ENCODE measurements around the gene CREB5. TPM values are rescaled to one million over a fixed set of nuclear protein-coding genes. Genes with fewer than 3 reads are reported as not detected.

The CREB5 gene
- total RNA-seq, 3 donors from 2014 or later = 17.3 to 19.7 (median 18.0) TPM

DNA sequence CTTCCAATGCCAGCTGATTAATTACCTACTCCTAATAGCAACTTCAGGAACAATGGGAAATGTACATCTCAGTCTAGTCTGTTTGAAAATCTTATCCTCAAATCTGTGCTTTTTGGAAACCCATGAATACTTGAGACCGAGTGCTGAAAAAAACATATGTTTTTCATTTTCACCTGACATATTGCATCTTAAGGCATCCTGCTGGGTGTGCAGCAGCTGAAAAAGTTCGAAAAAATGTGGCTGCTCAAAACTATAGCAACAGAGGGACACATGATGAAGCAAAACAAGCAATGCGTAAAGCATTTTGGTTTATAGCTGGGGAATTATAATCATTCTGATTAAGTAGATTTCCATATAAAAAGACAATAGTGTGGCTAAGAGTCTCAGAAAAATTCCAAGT, 218.0 kb downstream of the CREB5 start:
- Histone ChIP-seq H3K4me1 (no peaks in the 10 kb centered on the region), H3K9me3 (no peaks in the 10 kb centered on the region), H3K27me3 (no peaks in the 10 kb centered on the region), H3K27ac (no peak overlapping the region), H3K4me3 (no peak overlapping the region), H3K36me3 (no peaks in the 10 kb centered on the region)
- no peak for TF ChIP-seq POLR2A (IDR thresholded peaks at IDR 0.05)
- intact Hi-C loops (cut with DNase I; ENCODE audit: low total_unique reads) = no loop called here
- DNase-seq (ENCODE audit: low spot score in 2 of 2) = no peak

DNA sequence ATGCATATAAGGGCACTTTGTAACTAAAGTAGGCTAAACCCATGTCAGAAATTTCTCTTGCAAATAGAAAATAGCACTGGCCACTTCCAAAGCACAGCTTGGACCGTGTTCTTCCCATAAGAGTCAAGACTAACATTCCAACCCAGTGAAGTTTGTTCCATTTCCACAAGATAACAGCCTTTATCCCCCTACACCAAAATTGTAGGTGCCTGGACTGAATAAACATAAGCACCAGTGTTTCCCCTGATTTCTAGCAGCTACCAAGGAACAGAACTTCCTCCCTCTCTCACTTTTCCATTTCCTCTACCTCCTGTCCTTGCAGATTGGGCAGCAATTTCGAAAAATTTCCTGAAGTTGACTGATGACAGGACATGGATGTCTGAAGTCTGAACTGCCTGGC, 219.7 kb downstream of the CREB5 start:
- TF ChIP-seq, protein P1, sequence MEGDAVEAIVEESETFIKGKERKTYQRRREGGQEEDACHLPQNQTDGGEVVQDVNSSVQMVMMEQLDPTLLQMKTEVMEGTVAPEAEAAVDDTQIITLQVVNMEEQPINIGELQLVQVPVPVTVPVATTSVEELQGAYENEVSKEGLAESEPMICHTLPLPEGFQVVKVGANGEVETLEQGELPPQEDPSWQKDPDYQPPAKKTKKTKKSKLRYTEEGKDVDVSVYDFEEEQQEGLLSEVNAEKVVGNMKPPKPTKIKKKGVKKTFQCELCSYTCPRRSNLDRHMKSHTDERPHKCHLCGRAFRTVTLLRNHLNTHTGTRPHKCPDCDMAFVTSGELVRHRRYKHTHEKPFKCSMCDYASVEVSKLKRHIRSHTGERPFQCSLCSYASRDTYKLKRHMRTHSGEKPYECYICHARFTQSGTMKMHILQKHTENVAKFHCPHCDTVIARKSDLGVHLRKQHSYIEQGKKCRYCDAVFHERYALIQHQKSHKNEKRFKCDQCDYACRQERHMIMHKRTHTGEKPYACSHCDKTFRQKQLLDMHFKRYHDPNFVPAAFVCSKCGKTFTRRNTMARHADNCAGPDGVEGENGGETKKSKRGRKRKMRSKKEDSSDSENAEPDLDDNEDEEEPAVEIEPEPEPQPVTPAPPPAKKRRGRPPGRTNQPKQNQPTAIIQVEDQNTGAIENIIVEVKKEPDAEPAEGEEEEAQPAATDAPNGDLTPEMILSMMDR (IDR thresholded peaks at IDR 0.05) = no peak
- TF ChIP-seq POLR2A (IDR thresholded peaks at IDR 0.05) (no peak), POLR2AphosphoS5 (IDR thresholded peaks at IDR 0.05) (no peak)
- intact Hi-C loops (cut with DNase I; ENCODE audit: low total_unique reads) = no loop called here
- Histone ChIP-seq H3K4me3 (no peak overlapping the region), H3K27me3 (no peaks in the 10 kb centered on the region), H3K27ac (no peak overlapping the region), H3K4me1 (no peaks in the 10 kb centered on the region), H3K9me3 (no peaks in the 10 kb centered on the region), H3K36me3 (no peaks in the 10 kb centered on the region)
- DNase-seq (ENCODE audit: low spot score in 2 of 2) = no peak

DNA sequence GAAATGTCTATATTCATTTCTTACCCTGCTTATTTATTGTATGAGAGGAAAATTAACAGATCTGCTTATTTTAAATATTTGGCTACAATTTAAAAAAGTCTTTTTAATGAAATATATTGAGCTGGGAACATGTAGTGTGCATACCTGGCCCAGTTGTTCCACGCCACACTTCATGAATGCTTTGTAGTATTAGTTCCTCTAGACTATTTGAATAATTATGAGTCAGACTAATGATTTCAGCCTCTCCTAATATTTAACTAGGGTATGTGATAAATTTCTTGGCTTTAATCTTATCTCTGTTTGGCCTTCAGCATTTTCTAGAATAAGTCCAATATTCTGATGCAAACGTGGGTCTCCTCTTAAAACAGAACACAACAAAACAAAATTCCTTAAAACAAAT, 226.6 kb downstream of the CREB5 start:
- Histone ChIP-seq H3K9me3 (no peaks in the 10 kb centered on the region), H3K4me1 (no peaks in the 10 kb centered on the region), H3K27ac (no peak overlapping the region), H3K36me3 (no peaks in the 10 kb centered on the region), H3K27me3 (no peaks in the 10 kb centered on the region), H3K4me3 (no peak overlapping the region)
- TF ChIP-seq, protein P1 (IDR thresholded peaks at IDR 0.05) = no peak
- no peak for TF ChIP-seq POLR2AphosphoS5 (IDR thresholded peaks at IDR 0.05)
- TF ChIP-seq POLR2A (IDR thresholded peaks at IDR 0.05) = no peak
- DNase-seq (ENCODE audit: low spot score in 2 of 2) = no peak
- intact Hi-C loops (cut with DNase I; ENCODE audit: low total_unique reads) = no loop called here

DNA sequence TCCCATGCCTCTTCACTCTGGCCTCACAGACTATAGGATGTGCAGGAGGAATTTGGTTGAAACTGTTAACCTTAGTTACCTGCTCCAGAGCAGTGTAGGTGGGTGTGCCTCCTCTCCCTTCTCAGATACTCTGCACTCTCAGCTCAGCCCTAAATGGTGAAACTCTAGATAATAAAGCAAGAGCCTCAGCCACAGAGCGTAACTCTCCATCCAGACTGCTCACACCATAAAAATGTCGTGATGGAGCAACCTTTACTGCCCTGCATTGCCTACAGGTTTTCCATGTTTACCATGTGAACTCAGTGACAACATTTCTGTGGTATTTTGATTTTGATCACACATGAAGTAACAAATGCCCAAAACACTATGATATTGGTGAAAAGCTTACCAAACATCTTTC, 227.7 kb downstream of the CREB5 start:
- no peaks in the 10 kb centered on the region for H3K27me3 ChIP-seq
- TF ChIP-seq POLR2AphosphoS5 (IDR thresholded peaks at IDR 0.05) = no peak
- TF ChIP-seq POLR2A (IDR thresholded peaks at IDR 0.05) = no peak
- TF ChIP-seq, protein P1 (IDR thresholded peaks at IDR 0.05) = no peak

DNA sequence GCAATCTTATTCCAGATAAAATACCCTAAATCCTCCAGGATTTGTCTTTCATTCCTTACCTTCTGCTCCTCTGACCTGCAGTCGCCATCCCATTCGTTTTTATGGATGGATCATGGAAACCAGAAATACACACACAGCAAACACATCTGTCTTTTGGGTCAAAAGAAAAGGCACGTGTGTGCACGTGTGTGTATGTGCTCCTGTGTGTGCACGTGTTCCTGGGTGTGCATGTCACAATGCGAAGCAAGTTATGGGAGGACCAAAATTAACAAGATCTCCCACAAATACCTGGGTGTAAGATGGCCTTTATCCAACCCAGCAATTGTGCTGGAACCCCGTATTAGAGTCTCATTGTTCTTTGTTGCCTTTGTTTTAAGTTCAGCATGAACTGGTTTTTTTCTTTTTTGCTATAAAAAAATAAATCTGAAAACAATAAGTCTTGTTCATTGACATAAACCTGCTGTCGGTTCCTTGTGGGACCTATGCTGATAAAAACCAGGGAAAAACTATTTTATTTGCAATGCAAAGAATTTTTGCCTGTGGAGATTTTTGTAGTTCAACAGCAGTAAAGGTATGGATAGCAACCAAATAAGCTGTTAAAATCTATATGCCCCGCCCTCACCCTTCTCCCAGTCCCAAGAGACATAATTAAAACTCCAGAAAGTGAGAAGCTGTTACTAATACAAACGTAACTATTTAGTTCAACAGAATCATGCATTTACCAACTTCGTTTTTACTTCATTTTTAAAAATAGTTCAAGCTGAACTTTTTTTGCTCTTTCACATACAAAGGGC, 229.6 kb downstream of the CREB5 start:
- Histone ChIP-seq H3K36me3 (no peaks in the 10 kb centered on the region), H3K4me3 (no peak overlapping the region), H3K9me3 (no peaks in the 10 kb centered on the region), H3K4me1 (no peaks in the 10 kb centered on the region), H3K27ac (no peak overlapping the region), H3K27me3 (no peaks in the 10 kb centered on the region)
- TF ChIP-seq POLR2AphosphoS5 (IDR thresholded peaks at IDR 0.05) (no peak), POLR2A (IDR thresholded peaks at IDR 0.05) (no peak)
- TF ChIP-seq, protein P1 (IDR thresholded peaks at IDR 0.05) = no peak
- no peak for DNase-seq (ENCODE audit: low spot score in 2 of 2)
- intact Hi-C loops (cut with DNase I; ENCODE audit: low total_unique reads) = no loop called here

More for the DNA sequence above, 227.7 kb downstream of the CREB5 start:
- DNase-seq (ENCODE audit: low spot score in 2 of 2) = no peak
- H3K9me3 ChIP-seq = no peaks in the 10 kb centered on the region
- H3K4me3 ChIP-seq = no peak overlapping the region
- no peaks in the 10 kb centered on the region for H3K4me1 ChIP-seq
- intact Hi-C loops (cut with DNase I; ENCODE audit: low total_unique reads) = no loop called here
- H3K27ac ChIP-seq = no peak overlapping the region
- H3K36me3 ChIP-seq = no peaks in the 10 kb centered on the region

All from breast epithelium (tissue), 4 donors.